Omental fat pad (tissue), 4 donors: Measurements from ENCODE around the gene PRSS2. TPM values are rescaled to one million over a fixed set of nuclear protein-coding genes. Genes with fewer than 3 reads are reported as not detected.

Experiments
- ATAC-seq: fragments of 150-250 bp; one replicate; pipeline ENCODE4 v1.9.1; 2016; ENCODE audit warnings: mild to moderate bottlenecking, moderate library complexity; ENCODE audit not compliant: low FRiP score
- DNase-seq: peaks from one replicate; pipeline ENCODE4 v3.0.0-alpha.2; 2019; ENCODE audit warnings: low spot score
- small RNA-seq: library from RNA; depleted of rRNA; stranded (forward); fragments of <200 nt; gene quantifications from one replicate; pipeline ENCODE3, GENCODE V24; 2016
- total RNA-seq, 4 donors: library from RNA; depleted of rRNA; stranded (reverse); fragments of >200 nt; gene quantifications; one replicate each; pipeline ENCODE4 v1.1.0, GENCODE V29; 2016
- TF ChIP-seq, protein P1 (sequence below), 3 donors: fragments of 450-650 bp; IDR thresholded peaks; one replicate each; pipeline ENCODE4 v1.5.1; 2016 to 2017; ENCODE audit warnings: antibody characterized with exemption in 3 of 3, mild to moderate bottlenecking in 3 of 3, moderate library complexity in 2 of 3

Gene PRSS2
- total RNA-seq, 4 donors from 2014 or later = 0.72 to 1.3 TPM; not detected in 2

DNA sequence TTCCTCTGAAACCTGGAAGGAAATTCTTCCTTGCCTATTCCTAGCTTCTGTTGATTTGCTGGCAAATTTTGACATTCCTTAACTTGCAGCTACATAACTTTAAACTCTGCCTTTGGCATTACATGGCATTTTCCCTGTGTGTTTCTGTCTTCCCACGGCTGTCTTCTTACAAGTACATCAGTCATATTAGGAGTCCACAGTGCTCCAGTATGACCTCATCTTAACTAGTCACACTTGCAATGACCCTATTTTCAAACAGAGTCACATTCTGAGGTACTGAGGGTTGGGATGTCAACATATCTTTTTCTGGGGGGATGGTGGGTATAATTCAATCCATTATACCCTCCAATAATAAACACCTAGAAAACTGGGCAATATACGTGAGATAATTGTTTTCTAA lies 46.7 kb downstream of the PRSS2 start:
- DNase-seq = no peak
- no peak for ATAC-seq

DNA sequence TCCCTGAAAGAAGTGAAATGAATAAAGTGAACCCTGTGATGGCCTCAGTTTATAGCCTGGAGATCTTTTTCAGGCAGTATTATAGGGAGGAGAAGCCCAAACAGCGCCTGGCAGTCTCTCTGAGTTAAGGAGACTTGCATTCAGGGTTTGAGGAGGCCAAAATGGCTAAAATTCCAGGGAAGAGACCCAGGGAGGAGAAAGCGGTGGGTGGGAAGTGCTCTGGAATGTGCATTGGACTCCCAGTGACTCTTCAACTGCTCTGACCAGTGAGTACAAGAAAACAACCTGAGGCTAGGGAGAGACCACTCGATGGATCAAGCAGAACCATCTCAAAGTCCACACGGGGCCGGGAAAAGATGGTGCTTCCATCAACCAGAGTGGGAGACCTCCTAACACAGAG lies 48.8 kb downstream of the PRSS2 start:
- ATAC-seq (no peak), DNase-seq (no peak)
- TF ChIP-seq, protein P1, sequence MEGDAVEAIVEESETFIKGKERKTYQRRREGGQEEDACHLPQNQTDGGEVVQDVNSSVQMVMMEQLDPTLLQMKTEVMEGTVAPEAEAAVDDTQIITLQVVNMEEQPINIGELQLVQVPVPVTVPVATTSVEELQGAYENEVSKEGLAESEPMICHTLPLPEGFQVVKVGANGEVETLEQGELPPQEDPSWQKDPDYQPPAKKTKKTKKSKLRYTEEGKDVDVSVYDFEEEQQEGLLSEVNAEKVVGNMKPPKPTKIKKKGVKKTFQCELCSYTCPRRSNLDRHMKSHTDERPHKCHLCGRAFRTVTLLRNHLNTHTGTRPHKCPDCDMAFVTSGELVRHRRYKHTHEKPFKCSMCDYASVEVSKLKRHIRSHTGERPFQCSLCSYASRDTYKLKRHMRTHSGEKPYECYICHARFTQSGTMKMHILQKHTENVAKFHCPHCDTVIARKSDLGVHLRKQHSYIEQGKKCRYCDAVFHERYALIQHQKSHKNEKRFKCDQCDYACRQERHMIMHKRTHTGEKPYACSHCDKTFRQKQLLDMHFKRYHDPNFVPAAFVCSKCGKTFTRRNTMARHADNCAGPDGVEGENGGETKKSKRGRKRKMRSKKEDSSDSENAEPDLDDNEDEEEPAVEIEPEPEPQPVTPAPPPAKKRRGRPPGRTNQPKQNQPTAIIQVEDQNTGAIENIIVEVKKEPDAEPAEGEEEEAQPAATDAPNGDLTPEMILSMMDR (IDR thresholded peaks at IDR 0.05) = no peak

More for the DNA sequence above, 46.7 kb downstream of the PRSS2 start:
- TF ChIP-seq, protein P1 (IDR thresholded peaks at IDR 0.05) = no peak

DNA sequence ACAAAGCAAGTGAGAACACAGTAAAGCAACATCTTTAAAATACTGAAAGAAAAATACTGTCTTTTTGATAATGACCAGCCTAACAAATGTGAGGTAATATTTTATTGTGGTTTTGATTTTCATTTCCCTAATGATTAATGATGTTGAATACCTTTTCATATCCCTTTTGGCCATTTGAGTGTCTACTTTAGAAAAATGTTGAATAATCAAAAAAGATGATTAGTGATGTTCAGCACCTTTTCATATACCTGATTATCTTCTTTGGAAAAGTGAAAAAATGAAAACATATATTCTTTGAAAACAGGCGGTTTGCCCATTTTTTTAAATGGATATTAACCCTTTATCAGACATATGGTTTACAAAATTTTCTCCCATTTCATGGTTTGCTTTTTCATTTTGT lies 51.9 kb downstream of the PRSS2 start:
- ATAC-seq (no peak), DNase-seq (no peak)
- TF ChIP-seq, protein P1 (IDR thresholded peaks at IDR 0.05) = no peak

Small RNAs within 50 kb of the gene (small RNA-seq; reads per million reads assigned to genes)
- not detected for gene TRBD1
- not detected for gene TRBJ1-1
- not detected for gene TRBJ1-2
- not detected for gene TRBJ1-3
- gene TRBJ1-4 = not detected
- not detected for gene TRBJ1-5
- not detected for gene TRBJ1-6
- gene TRBJ2-1 = not detected
- gene TRBJ2-2 = not detected
- gene TRBJ2-2P = not detected
- not detected for gene TRBJ2-3
- not detected for gene TRBJ2-4
- not detected for gene TRBJ2-5
- gene TRBJ2-6 = not detected
- gene TRBJ2-7 = not detected

Other genes with a start within 250 kb of the PRSS2 start
- not detected for gene PRSS1, start 21.5 kb upstream of the PRSS2 start, total RNA-seq
- 10 to 100 TPM; 16.9 to 89.0 (median 45.7) TPM for gene EPHB6, start 84.1 kb downstream of the PRSS2 start, total RNA-seq
- under 1 TPM; under 0.01 to 0.65 (median 0.52) TPM for gene TRPV6, start 114.8 kb downstream of the PRSS2 start, total RNA-seq
- not detected for gene TRPV5, start 162.8 kb downstream of the PRSS2 start, total RNA-seq
- not detected for gene LLCFC1, start 168.5 kb downstream of the PRSS2 start, total RNA-seq
- gene KEL, start 191.4 kb downstream of the PRSS2 start, total RNA-seq = under 1 TPM in 2 of 4 donors, not detected in 2; 0.28 to 0.96 TPM